ENCODE measurements around the gene HECW1.

GRCh38 chr7:43085017-43085416 is 27.4 kb upstream of the HECW1 start:
- TF ChIP-seq EZH2 (IDR thresholded peaks at IDR 0.05; ENCODE audit: insufficient read depth, poor library complexity, severe bottlenecking) (no peak), EZH2phosphoT487 (IDR thresholded peaks at IDR 0.05; ENCODE audit: insufficient read depth, low read depth) (no peak)
